ENCODE measurements around the gene RAB19. TPM values are rescaled to one million over a fixed set of nuclear protein-coding genes. Genes with fewer than 3 reads are reported as not detected.

The RAB19 gene
- total and polyA plus RNA-seq, 2 of the 8 experiments (the other 6 are each of a cell fraction or from before 2014, with no cell fraction given) = 9.8 to 11.0 TPM

- H3K79me2 ChIP-seq (ENCODE audit: control insufficient read depth in 1 of 2, insufficient read depth in 2 of 2, low read length in 2 of 2) = peaks cover 4 to 7% of the 10 kb centered on the region in 2 experiments; a peak in 3 of 4 replicates
- POLR2A ChIA-PET (ENCODE audit: partially characterized antibody) = interaction anchor here (1.5 to 2.1 kb wide), 2 partner anchors 12 to 224 kb away, joined by 3 to 10 read pairs; no protein-coding TSS in a partner anchor
- H3K14ac ChIP-seq (ENCODE audit: insufficient read length) = no peak overlapping the region
- peaks cover 0 to 13% (median 2%) of the 10 kb centered on the region in 4 experiments; a peak in 4 of 7 replicates for H3K4me1 ChIP-seq (replicated peaks in 1 of 4; ENCODE audit: control insufficient read depth in 3 of 4, insufficient read depth in 4 of 4, low read length in 3 of 4)
- H2BK5ac ChIP-seq (ENCODE audit: low read depth, low read length) = no peak overlapping the region; the same call in 1 of the 2 replicates
- no peak overlapping the region for H3K4me2 ChIP-seq (ENCODE audit: insufficient read depth in 1 of 2, low read depth in 2 of 2, low read length in 2 of 2)
- no peak overlapping the region for H3K9ac ChIP-seq (replicated peaks in 1 of 4; ENCODE audit: extremely low read depth in 1 of 4, low read depth in 3 of 4, low read length in 3 of 4)
- no peak overlapping the region for H4K91ac ChIP-seq (replicated peaks; ENCODE audit: insufficient read length, low read length)
- no peaks in the 10 kb centered on the region for H3K27me3 ChIP-seq (replicated peaks in 1 of 4; ENCODE audit: control insufficient read depth in 3 of 4, extremely low read depth in 1 of 4, insufficient read depth in 3 of 4, low read length in 3 of 4)
- H2AK5ac ChIP-seq (ENCODE audit: low read depth, low read length) = no peak overlapping the region
- H3K27ac ChIP-seq (ENCODE audit: low read depth, low read length) = no peak overlapping the region
- H2BK12ac ChIP-seq (ENCODE audit: low read depth, low read length) = no peak overlapping the region
- no peak overlapping the region for H3K4me3 ChIP-seq (ENCODE audit: extremely low read depth in 1 of 4, insufficient read depth in 2 of 4, low read depth in 3 of 4, low read length in 4 of 4)
- no peak overlapping the region for H3K4ac ChIP-seq (replicated peaks; ENCODE audit: insufficient read length, low read depth, low read length)
- no peak overlapping the region for H3K23ac ChIP-seq (ENCODE audit: insufficient read length)
- DNase-seq (ENCODE audit: low read depth in 1 of 2, low spot score in 2 of 2) (no peak), FAIRE-seq (no peak)
- no peak overlapping the region for H3K56ac ChIP-seq (replicated peaks; ENCODE audit: insufficient read length, low read depth, low read length)
- CTCF ChIA-PET (ENCODE audit: partially characterized antibody) = interaction anchor here (1.0 to 1.9 kb wide), 2 partner anchors 19 to 41 kb away, joined by 3 to 4 read pairs; no protein-coding TSS in a partner anchor
- WGBS, 2 experiments (ENCODE audit: extremely low coverage in 1 of 2, insufficient coverage in 1 of 2, insufficient read length in 1 of 2, insufficient replicate concordance in 2 of 2, low coverage in 1 of 2, low lambda C conversion rate in 2 of 2, missing lambda C conversion rate in 1 of 2) = 90% methylated on average over 2 of the region's 2 CpGs; no CpG with 5 or more reads in 1 of the 2 experiments
- no peak overlapping the region for H4K8ac ChIP-seq (ENCODE audit: extremely low read depth, insufficient read depth, low read length)
- peak overlapping the region; percentile 69; the same call in 1 of the 2 replicates for H2BK20ac ChIP-seq (ENCODE audit: low read length)
- no peaks in the 10 kb centered on the region for H3K9me3 ChIP-seq (ENCODE audit: insufficient read depth in 2 of 2, low read depth in 1 of 2, low read length in 1 of 2)
- no peak overlapping the region for H2BK120ac ChIP-seq (replicated peaks; ENCODE audit: low read depth, low read length)
- H3K23me2 ChIP-seq (ENCODE audit: low read depth, low read length) = peaks cover 2% of the 10 kb centered on the region; the same call in 1 of the 2 replicates
- H2AFZ ChIP-seq (ENCODE audit: low read length) = peak overlapping the region; percentile 61
- H3K18ac ChIP-seq (ENCODE audit: extremely low read depth, low read length) = no peak overlapping the region
- no peaks in the 10 kb centered on the region for H3K79me1 ChIP-seq (ENCODE audit: low read depth, low read length)
- no peaks in the 10 kb centered on the region for H4K20me1 ChIP-seq (replicated peaks in 1 of 2; ENCODE audit: control insufficient read depth in 1 of 2, insufficient read depth in 2 of 2, low read length in 2 of 2)
- H4K5ac ChIP-seq (ENCODE audit: insufficient read length, low read depth, low read length) = peak overlapping the region; percentile 36
- H3K36me3 ChIP-seq (ENCODE audit: control insufficient read depth in 2 of 4, insufficient read depth in 4 of 4, low read length in 3 of 4) = peaks cover 0 to 1% (median 0%) of the 10 kb centered on the region in 4 experiments; a peak in 1 of 8 replicates
- H2BK15ac ChIP-seq (ENCODE audit: low read length) = no peak overlapping the region
- TF ChIP-seq, protein P1, sequence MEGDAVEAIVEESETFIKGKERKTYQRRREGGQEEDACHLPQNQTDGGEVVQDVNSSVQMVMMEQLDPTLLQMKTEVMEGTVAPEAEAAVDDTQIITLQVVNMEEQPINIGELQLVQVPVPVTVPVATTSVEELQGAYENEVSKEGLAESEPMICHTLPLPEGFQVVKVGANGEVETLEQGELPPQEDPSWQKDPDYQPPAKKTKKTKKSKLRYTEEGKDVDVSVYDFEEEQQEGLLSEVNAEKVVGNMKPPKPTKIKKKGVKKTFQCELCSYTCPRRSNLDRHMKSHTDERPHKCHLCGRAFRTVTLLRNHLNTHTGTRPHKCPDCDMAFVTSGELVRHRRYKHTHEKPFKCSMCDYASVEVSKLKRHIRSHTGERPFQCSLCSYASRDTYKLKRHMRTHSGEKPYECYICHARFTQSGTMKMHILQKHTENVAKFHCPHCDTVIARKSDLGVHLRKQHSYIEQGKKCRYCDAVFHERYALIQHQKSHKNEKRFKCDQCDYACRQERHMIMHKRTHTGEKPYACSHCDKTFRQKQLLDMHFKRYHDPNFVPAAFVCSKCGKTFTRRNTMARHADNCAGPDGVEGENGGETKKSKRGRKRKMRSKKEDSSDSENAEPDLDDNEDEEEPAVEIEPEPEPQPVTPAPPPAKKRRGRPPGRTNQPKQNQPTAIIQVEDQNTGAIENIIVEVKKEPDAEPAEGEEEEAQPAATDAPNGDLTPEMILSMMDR (IDR thresholded peaks at IDR 0.05; ENCODE audit: control extremely low read depth in 1 of 3, insufficient read depth in 1 of 3, low read depth in 1 of 3, low read length in 3 of 3) = no peak
- TF ChIP-seq GABPA (IDR thresholded peaks at IDR 0.05; ENCODE audit: borderline replicate concordance, insufficient read depth, low read length) (no peak), RFX5 (IDR thresholded peaks at IDR 0.05; ENCODE audit: borderline replicate concordance, low read depth, low read length) (no peak), CBX8 (IDR thresholded peaks at IDR 0.05; ENCODE audit: borderline replicate concordance, low read depth, low read length) (no peak), YY1 (IDR thresholded peaks at IDR 0.05; ENCODE audit: low read depth, low read length) (no peak), CTBP2 (IDR thresholded peaks at IDR 0.05; ENCODE audit: borderline replicate concordance, insufficient read depth, insufficient read length, low read length) (no peak), SIX5 (IDR thresholded peaks at IDR 0.05; ENCODE audit: low read depth, low read length) (no peak), KDM1A (IDR thresholded peaks at IDR 0.05; ENCODE audit: borderline replicate concordance, low read length) (no peak), POLR2A (IDR thresholded peaks at IDR 0.05; ENCODE audit: control extremely low read depth in 1 of 2, low read depth in 2 of 2, low read length in 2 of 2) (no peak)
These were observed 1.6 kb upstream of the RAB19 start for GRCh38 chr7:140402178-140402835.

Measured in H1 (cell line).